NCI-H1694 (cell line): ENCODE data around the gene PRR19.

Experiments
- DNase-seq: peaks from one replicate; lab custom pipeline; 2025; lab: John Stamatoyannopoulos, UW

Gene PRR19

GRCh38 chr19:42283188-42284065, 18.5 kb upstream of the PRR19 start:
- DNase-seq = peak; percentile 87

- DNase-seq = peak; percentile 38
Observed at GRCh38 chr19:42284066-42284501, 17.8 kb upstream of the PRR19 start.

GRCh38 chr19:42284591-42285341, 17.2 kb upstream of the PRR19 start:
- DNase-seq = no peak

DNA sequence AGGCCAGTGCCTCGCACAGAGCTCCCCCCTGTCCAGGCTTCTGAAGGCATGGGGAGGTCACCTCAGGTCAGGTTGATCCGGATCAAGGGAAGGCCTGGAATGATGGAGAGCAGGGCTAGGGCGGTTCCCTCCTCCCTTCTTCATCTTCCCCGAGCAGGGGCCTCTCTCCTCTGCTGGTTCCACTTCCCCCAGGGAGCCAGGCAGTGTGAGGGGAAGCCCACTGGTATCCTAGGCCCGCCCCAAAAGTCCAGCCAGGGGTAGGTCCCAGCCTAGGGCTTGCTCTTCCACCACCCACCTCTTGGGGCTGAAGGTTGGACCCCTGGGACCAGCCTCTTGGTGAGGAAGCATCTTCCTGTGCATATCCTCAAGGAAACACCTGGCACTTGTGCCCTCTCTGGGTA, 16.4 kb upstream of the PRR19 start:
- DNase-seq = no peak

DNA sequence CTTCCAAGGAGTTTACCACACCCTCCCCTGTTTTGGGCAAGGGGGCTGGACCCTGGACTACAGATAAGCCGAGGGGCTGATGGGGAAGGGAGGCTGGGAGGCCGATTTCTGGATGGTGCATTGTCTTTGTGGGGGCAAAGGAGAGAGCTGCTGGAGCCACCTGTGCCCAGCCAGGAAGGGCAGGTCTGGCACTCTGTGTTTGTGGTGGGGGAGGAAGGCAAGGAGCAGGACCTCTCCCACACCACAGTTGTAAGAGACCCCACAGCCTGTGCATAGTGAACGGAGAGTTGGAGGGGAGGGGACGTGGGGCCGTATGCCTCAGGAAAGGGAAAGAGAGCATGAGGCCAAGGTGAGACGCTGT, 16.0 kb upstream of the PRR19 start:
- no peak for DNase-seq

- DNase-seq = no peak
Observed at GRCh38 chr19:42286349-42287016, 15.4 kb upstream of the PRR19 start.

- DNase-seq = no peak
Observed at GRCh38 chr19:42287017-42287826, 14.7 kb upstream of the PRR19 start.

DNA sequence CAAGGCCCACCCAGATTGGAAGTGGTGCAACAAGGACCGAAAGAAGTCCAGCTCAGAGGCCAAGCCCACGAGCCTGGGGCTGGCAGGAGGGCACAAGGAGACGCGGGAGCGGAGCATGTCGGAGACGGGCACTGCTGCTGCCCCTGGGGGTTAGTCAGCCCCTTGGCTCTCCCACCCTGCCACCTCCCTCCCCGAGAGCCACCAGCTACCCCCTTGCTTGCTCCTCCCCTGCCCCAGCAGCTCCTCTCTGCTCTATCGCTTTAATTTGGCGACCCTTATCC, 14.2 kb upstream of the PRR19 start:
- no peak for DNase-seq

DNA sequence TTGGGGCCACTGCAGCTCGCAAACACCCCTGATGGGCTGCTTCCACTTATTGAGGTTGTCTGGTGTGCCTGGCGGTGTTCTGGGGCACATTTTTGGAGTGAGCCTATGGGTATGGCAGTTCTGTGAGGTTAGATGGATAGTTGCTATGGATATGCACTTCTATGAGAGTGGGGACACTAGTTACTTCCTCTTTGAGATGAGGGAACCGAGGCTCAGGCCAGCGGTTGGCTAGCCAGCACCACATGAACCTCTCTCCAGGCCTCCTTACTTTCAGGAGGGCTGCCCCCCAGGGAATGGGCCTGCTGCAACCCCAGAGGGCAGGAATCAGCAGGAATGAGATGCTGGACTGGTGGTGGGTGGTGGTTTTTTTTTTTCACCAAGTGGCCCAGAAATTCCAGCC, 13.5 kb upstream of the PRR19 start:
- DNase-seq = no peak

GRCh38 chr19:42288881-42289555, 12.9 kb upstream of the PRR19 start:
- no peak for DNase-seq

DNA sequence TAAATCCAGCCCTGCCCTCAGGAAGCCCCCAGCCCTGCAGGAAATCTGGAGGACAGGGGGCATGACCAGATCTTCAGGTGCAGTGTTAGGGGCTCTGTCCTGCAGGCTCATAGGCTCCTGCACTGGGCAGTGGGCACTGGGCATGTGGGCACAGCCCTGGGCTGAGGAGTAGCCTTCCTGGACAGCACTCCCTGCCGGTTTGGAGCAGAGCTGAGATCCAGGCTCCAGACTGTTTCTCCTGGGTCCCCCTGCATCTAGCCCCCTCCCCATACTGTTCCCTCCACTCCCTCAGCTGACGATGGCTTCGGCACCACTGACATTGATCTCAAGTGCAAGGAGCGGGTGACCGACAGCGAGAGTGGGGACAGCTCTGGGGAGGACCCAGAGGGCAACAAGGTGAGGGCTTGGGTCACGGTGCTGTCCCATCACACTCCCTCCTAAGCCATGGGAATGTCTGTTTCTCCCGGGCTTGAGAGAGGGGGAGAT, 12.3 kb upstream of the PRR19 start:
- no peak for DNase-seq

- no peak for DNase-seq
Observed at GRCh38 chr19:42290136-42290522, 11.8 kb upstream of the PRR19 start.

- no peak for DNase-seq
Observed at GRCh38 chr19:42290523-42291434, 11.2 kb upstream of the PRR19 start.

GRCh38 chr19:42291435-42291810, 10.5 kb upstream of the PRR19 start:
- DNase-seq = no peak

DNA sequence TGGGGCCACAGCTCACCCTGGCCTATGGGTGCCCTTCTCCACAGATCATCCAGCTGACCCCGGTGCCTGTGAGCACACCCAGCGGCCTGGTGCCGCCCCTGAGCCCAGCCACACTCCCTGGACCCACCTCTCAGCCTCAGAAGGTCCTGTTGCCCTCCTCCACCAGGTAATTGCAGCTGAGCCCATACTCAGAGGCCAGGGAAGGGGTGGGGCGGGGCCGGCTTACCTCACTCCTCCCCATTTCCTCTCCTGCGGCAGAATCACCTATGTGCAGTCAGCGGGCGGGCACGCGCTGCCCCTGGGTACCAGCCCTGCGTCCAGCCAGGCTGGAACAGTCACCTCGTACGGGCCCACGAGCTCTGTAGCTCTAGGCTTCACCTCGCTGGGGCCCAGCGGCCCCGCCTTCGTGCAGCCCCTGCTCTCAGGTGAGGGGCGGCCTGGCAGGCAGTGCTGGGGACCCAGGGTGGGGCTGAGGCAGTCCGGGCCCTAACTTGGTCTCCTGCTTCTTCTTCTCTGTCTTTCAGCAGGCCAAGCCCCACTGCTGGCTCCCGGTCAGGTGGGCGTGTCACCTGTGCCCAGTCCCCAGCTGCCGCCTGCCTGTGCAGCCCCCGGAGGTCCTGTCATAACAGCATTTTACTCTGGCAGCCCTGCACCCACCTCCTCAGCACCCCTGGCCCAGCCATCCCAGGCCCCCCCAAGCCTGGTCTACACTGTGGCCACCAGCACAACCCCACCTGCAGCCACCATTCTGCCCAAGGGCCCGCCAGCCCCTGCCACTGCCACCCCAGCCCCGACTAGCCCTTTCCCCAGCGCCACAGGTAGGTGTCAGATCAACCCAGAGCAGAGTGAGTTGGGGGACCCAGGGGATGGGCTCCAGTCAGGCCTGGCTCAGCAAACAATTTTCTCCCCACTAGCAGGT, 9.6 kb upstream of the PRR19 start:
- no peak for DNase-seq

DNA sequence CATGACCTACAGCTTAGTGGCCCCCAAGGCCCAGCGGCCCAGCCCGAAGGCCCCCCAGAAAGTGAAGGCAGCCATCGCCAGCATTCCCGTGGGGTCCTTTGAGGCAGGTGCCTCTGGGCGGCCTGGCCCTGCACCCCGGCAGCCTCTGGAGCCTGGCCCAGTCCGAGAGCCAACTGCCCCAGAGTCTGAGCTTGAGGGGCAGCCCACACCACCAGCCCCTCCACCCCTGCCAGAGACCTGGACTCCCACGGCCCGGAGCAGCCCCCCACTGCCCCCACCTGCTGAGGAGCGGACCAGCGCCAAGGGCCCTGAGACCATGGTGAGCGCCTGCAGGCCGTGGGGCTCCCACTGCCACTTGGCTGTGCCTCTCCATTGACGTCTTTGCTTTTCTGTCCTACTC, 9.0 kb upstream of the PRR19 start:
- no peak for DNase-seq

- DNase-seq = no peak
Observed at GRCh38 chr19:42293540-42293939, 8.4 kb upstream of the PRR19 start.

- no peak for DNase-seq
Observed at GRCh38 chr19:42293948-42294347, 8.0 kb upstream of the PRR19 start.

GRCh38 chr19:42294471-42295137, 7.3 kb upstream of the PRR19 start:
- no peak for DNase-seq
